ENCODE data around the gene ABR. TPM values are rescaled to one million over a fixed set of nuclear protein-coding genes. Genes with fewer than 3 reads are reported as not detected.

ABR gene
- total RNA-seq, 4 donors from 2014 or later: 35.4 to 192 (median 138) TPM

DNA sequence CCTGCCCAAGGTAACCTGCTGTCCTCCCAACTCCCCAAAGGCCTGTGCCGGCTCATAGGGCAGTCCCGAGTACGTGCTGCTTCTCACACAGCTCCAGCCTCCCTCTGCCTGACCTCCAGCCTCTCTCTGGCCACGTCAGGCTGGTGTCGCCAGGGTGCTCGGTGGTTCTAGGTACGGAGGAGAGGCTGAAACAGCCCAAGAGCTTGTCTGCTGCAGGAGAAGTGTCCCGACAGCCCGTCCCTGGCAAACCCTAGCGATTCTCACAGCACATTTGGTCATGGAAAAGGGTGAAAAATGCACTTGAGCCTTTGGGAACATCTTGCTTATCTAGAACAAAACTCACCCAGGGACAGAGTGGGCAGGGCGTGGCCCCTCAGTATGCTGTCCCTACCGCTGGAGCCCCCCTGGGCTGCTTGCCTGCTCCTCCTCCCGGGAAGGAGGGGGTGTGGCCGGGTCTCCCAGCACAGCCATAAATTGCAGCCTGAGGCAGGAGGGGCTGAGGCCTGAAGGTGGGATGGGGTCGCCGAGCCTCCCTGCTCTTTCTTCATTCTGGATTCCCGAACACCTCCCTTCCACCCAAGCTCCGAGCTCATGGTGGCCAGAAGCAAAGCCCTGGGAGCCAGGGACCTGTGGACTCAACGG is 142.4 kb downstream of the ABR start:
- H3K36me3 ChIP-seq: no peaks in the 10 kb centered on the region
- H3K27me3 ChIP-seq: no peaks in the 10 kb centered on the region
- no peaks in the 10 kb centered on the region for H3K4me1 ChIP-seq
- TF ChIP-seq, protein P1, sequence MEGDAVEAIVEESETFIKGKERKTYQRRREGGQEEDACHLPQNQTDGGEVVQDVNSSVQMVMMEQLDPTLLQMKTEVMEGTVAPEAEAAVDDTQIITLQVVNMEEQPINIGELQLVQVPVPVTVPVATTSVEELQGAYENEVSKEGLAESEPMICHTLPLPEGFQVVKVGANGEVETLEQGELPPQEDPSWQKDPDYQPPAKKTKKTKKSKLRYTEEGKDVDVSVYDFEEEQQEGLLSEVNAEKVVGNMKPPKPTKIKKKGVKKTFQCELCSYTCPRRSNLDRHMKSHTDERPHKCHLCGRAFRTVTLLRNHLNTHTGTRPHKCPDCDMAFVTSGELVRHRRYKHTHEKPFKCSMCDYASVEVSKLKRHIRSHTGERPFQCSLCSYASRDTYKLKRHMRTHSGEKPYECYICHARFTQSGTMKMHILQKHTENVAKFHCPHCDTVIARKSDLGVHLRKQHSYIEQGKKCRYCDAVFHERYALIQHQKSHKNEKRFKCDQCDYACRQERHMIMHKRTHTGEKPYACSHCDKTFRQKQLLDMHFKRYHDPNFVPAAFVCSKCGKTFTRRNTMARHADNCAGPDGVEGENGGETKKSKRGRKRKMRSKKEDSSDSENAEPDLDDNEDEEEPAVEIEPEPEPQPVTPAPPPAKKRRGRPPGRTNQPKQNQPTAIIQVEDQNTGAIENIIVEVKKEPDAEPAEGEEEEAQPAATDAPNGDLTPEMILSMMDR (IDR thresholded peaks at IDR 0.05): no peak
- no peak for TF ChIP-seq POLR2A (IDR thresholded peaks at IDR 0.05)
- H3K27ac ChIP-seq: no peak overlapping the region
- no peak overlapping the region for H3K4me3 ChIP-seq
- no peak for DNase-seq
- intact Hi-C loops (cut with DNase I; ENCODE audit: low total_unique reads): no loop called here
- no peaks in the 10 kb centered on the region for H3K9me3 ChIP-seq

DNA sequence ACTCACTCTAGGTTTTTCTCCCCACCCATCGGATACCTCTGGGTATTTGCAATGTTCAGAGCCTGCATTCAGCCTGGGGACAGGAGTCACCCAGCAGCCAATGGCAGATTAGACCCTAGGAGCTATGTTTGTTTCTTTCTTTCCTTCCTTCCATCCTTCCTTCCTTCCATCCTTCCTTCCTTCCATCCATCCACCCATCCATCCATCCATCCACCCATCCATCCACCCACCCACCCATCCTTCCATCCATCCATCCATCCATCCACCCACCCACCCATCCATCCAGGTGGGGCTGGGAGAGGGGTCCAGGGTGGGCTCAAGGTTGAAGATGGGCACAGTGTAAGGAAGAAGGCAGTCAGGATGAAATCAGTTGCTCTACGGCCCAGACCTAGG is 142.9 kb downstream of the ABR start:
- H3K9me3 ChIP-seq: no peaks in the 10 kb centered on the region
- intact Hi-C loops (cut with DNase I; ENCODE audit: low total_unique reads): no loop called here
- no peak overlapping the region for H3K4me3 ChIP-seq
- TF ChIP-seq, protein P1 (IDR thresholded peaks at IDR 0.05): no peak
- TF ChIP-seq POLR2A (IDR thresholded peaks at IDR 0.05): no peak
- no peak for DNase-seq
- no peaks in the 10 kb centered on the region for H3K36me3 ChIP-seq
- H3K27me3 ChIP-seq: no peaks in the 10 kb centered on the region
- no peak overlapping the region for H3K27ac ChIP-seq
- H3K4me1 ChIP-seq: no peaks in the 10 kb centered on the region

DNA sequence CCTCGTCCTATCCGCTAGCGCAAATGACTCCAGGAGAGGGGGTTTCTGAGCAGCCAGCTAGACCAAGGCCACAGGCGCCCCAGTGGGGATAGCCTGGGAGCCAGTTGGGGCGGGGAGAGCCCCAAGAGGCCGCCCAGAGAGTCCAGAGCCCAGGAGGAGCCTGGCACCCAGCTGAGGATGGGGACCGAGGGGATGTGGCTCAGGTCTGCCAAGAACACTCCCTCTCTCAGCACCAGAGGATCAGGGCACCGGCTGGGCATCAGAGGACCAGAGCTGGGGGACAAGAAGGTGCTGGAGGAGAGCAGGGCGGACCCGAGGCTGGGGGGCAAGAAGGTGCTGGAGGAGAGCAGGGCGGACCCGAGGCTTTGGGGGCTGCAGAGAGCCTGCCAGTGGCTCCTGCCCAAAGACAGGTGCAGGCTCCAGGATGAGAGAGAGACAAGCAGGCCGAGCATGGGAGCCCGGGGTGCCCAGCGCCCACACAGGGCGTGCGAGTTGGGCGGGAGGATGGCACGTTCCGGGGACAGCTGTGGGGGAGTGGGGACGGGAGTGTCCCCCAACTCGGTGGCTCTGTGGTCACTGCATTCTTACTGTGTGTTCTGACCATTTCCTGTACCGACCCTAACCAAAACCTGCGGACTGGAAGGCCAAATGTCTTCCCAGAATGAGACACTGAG is 143.5 kb downstream of the ABR start:
- no peak for TF ChIP-seq POLR2A (IDR thresholded peaks at IDR 0.05)
- no peaks in the 10 kb centered on the region for H3K36me3 ChIP-seq
- no peak overlapping the region for H3K4me3 ChIP-seq
- no peak overlapping the region for H3K27ac ChIP-seq
- H3K4me1 ChIP-seq: no peaks in the 10 kb centered on the region
- no peak for DNase-seq
- intact Hi-C loops (cut with DNase I; ENCODE audit: low total_unique reads): no loop called here
- no peaks in the 10 kb centered on the region for H3K9me3 ChIP-seq
- H3K27me3 ChIP-seq: no peaks in the 10 kb centered on the region

DNA sequence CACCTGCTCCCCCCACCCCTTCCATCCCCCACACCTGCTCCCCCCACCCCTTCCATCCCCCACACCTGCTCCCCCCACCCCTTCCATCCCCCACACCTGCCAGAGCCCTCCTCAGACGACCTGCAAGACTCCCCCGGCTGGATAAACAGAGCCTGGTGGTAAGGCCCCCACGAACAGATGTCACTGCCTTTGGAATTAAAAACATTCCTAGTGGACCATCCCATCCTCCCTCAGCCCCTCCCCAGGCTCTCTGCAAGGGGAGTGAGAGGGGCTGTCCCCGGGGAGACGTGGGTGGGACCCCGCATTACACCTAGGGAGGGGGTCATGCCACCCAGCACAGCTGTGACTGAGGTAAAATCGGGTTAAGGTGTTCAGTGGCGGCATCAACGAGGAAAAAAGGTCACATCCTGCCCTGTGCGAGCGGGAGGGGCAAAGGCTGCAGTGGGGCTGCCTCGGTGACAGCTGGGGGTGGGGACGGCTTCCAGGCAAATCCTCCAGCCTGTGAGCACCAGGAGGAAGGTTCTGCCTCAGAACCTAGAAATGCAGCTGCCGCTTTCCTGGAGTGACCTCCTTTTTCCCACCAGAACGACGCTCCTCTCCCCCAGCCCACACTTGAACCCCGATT is 144.1 kb downstream of the ABR start:
- Histone ChIP-seq H3K9me3 (no peaks in the 10 kb centered on the region), H3K27ac (no peak overlapping the region)
- intact Hi-C loops (cut with DNase I; ENCODE audit: low total_unique reads): no loop called here

DNA sequence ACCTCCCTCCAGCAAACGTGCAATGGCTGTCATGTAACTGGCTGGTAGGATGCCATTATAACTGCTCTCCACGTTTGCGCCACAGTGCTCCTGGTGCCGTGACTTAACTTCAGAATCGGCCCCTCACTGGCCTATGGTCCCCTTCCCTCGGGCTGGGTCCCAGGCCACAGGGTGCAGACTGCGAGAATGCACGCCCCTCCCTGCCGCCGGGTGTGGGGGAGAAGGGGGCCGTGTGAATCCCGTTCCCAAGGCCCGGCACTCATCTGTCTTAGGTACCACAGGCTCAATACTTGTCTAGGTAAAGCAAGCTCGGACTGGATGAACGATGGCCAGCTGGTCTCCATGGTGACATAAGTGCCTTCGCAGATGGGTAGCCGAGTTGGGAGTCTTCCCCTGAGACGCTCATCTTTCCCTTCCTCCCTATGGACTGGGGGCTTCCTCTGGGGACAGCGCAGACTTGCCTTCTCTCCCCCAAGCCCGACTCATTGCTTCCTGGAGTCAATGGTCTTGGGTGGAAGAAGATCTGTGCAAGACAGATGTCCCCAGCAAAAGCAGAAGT is 145.1 kb downstream of the ABR start:
- peaks cover 0 to 9% of the 10 kb centered on the region in 2 donors for H3K4me1 ChIP-seq

More for the DNA sequence above, 144.1 kb downstream of the ABR start:
- TF ChIP-seq, protein P1 (IDR thresholded peaks at IDR 0.05): no peak
- no peak for TF ChIP-seq POLR2A (IDR thresholded peaks at IDR 0.05)
- H3K36me3 ChIP-seq: no peaks in the 10 kb centered on the region
- H3K4me3 ChIP-seq: no peak overlapping the region
- no peaks in the 10 kb centered on the region for H3K27me3 ChIP-seq
- DNase-seq: no peak
- H3K4me1 ChIP-seq: peaks cover 0 to 4% of the 10 kb centered on the region in 2 donors

More for the DNA sequence above, 145.1 kb downstream of the ABR start:
- H3K4me3 ChIP-seq: no peak overlapping the region
- TF ChIP-seq, protein P1 (IDR thresholded peaks at IDR 0.05): no peak
- no peak for TF ChIP-seq POLR2A (IDR thresholded peaks at IDR 0.05)
- no peaks in the 10 kb centered on the region for H3K9me3 ChIP-seq
- DNase-seq: no peak
- H3K36me3 ChIP-seq: no peaks in the 10 kb centered on the region
- H3K27ac ChIP-seq: no peak overlapping the region
- H3K27me3 ChIP-seq: no peaks in the 10 kb centered on the region
- intact Hi-C loops (cut with DNase I; ENCODE audit: low total_unique reads): no loop called here
